ENCODE data around the gene IFRD2.
A peak's percentile ranks its signal among the peaks of the same experiment; 100 is the strongest.
"Not testable (repeated sequence)": the region's sequence is repeated elsewhere in the genome, so short reads cannot be mapped to it uniquely, and the experiment has no call there.

The IFRD2 gene

GRCh38 chr3:50265571-50265970 is 26.7 kb downstream of the IFRD2 start:
- DNase-seq: no peak

- DNase-seq: no peak
These were observed 27.2 kb downstream of the IFRD2 start for GRCh38 chr3:50264964-50265485.

- DNase-seq: peak; percentile 85
These were observed 27.8 kb downstream of the IFRD2 start for GRCh38 chr3:50264383-50264963.

- no peak for DNase-seq
These were observed 28.5 kb downstream of the IFRD2 start for GRCh38 chr3:50263478-50264382.

- DNase-seq: no peak
These were observed 29.5 kb downstream of the IFRD2 start for GRCh38 chr3:50262778-50263177.

- not testable (repeated sequence) for DNase-seq
These were observed 30.0 kb downstream of the IFRD2 start for GRCh38 chr3:50262200-50262599.

GRCh38 chr3:50261505-50261904 is 30.7 kb downstream of the IFRD2 start:
- no peak for DNase-seq

GRCh38 chr3:50260942-50261441 is 31.2 kb downstream of the IFRD2 start:
- DNase-seq: no peak

- peak; percentile 47 for DNase-seq
These were observed 31.9 kb downstream of the IFRD2 start for GRCh38 chr3:50260027-50260941.

GRCh38 chr3:50259432-50260026 is 32.7 kb downstream of the IFRD2 start:
- no peak for DNase-seq

- no peak for DNase-seq
These were observed 33.2 kb downstream of the IFRD2 start for GRCh38 chr3:50258979-50259378.

- DNase-seq: no peak
These were observed 34.1 kb downstream of the IFRD2 start for GRCh38 chr3:50258029-50258680.

- DNase-seq: no peak
These were observed 35.0 kb downstream of the IFRD2 start for GRCh38 chr3:50256978-50257890.

GRCh38 chr3:50255251-50255615 is 37.0 kb downstream of the IFRD2 start:
- no peak for DNase-seq

- no peak for DNase-seq
These were observed 37.5 kb downstream of the IFRD2 start for GRCh38 chr3:50254577-50255250.

GRCh38 chr3:50251220-50251619 is 41.0 kb downstream of the IFRD2 start:
- DNase-seq: peak; percentile 94

GRCh38 chr3:50250514-50250913 is 41.7 kb downstream of the IFRD2 start:
- no peak for DNase-seq

GRCh38 chr3:50249457-50249856 is 42.8 kb downstream of the IFRD2 start:
- no peak for DNase-seq

- no peak for DNase-seq
These were observed 43.8 kb downstream of the IFRD2 start for GRCh38 chr3:50248387-50248786.

- peak; percentile 96 for DNase-seq
These were observed 45.7 kb downstream of the IFRD2 start for GRCh38 chr3:50246517-50246954.
